ENCODE results near the gene DGCR8. TPM values are rescaled to one million over a fixed set of nuclear protein-coding genes. Genes with fewer than 3 reads are reported as not detected.

Gene DGCR8
- total and polyA plus RNA-seq, 12 donors: 8.3 to 26.3 (median 14.0) TPM

DNA sequence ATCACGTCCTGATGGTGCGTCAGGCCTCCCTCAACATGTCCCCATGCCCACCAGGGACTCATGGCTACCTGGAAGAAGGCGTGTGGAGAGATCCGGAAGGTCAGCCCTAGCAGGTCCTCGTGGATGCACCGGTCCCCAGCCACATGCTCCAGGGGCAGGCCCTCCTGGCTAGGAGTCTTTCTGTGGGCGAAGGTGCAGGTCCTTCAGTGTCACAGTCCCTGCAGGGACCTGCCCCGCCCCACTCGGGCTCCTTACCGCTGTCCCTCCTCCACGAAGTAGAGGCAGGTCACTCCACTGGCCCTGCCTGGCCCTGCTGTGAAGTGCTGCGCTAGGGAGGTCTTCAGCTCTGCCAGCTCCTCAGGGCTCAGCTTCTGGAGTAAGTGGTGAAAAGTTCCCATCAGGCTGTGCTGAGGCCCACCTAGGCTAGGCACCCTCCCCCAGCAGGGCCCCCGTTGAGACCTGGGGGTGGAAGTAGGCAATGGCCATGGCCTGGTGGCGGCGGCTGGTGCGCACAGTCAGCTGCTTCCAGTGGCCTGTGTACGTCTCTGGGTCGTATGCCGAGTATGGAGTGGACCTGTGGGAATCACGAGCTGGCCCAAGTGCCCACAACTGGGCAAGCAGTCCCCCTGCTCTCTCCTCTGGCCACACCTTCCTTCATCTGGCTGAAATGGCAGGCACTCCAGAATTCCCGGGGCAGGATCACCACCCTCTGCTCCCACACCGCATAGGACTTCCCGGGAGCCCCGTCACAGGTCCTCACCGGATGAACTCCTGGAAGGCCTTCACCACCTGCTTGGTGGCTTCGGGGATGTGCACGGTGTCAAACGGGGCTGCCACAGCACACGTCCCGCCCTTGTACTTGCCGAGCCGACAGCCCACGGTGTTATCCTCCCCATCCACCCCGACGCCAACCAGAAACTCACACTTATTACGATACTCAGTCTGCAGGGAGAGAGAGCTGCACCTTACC lies 34.8 kb downstream of the DGCR8 start:
- Histone ChIP-seq H3K4me1 (peaks cover 21 to 49% (median 32%) of the 10 kb centered on the region in 9 donors), H3K4me3 (no peak overlapping the region), H3K27ac (no peak overlapping the region), H3K36me3 (peaks cover 0 to 75% (median 34%) of the 10 kb centered on the region in 9 donors), H3K9me3 (no peaks in the 10 kb centered on the region), H3K27me3 (no peaks in the 10 kb centered on the region)
- intact Hi-C loops (cut with DNase I): loop anchor here in 3 of 10 donors (5.0 to 10.0 kb wide), 3 partner anchors 37 to 150 kb away; partner anchors contain the start of gene TANGO2 (in 1 of the 3)
- WGBS, 2 donors: 88 to 89% methylated on average over 36 of the region's 36 CpGs
- DNase-seq (peak in 1 of 2 donors; percentile 11), ATAC-seq (no peak)
- TF ChIP-seq, protein P1, sequence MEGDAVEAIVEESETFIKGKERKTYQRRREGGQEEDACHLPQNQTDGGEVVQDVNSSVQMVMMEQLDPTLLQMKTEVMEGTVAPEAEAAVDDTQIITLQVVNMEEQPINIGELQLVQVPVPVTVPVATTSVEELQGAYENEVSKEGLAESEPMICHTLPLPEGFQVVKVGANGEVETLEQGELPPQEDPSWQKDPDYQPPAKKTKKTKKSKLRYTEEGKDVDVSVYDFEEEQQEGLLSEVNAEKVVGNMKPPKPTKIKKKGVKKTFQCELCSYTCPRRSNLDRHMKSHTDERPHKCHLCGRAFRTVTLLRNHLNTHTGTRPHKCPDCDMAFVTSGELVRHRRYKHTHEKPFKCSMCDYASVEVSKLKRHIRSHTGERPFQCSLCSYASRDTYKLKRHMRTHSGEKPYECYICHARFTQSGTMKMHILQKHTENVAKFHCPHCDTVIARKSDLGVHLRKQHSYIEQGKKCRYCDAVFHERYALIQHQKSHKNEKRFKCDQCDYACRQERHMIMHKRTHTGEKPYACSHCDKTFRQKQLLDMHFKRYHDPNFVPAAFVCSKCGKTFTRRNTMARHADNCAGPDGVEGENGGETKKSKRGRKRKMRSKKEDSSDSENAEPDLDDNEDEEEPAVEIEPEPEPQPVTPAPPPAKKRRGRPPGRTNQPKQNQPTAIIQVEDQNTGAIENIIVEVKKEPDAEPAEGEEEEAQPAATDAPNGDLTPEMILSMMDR (IDR thresholded peaks at IDR 0.05): no peak

DNA sequence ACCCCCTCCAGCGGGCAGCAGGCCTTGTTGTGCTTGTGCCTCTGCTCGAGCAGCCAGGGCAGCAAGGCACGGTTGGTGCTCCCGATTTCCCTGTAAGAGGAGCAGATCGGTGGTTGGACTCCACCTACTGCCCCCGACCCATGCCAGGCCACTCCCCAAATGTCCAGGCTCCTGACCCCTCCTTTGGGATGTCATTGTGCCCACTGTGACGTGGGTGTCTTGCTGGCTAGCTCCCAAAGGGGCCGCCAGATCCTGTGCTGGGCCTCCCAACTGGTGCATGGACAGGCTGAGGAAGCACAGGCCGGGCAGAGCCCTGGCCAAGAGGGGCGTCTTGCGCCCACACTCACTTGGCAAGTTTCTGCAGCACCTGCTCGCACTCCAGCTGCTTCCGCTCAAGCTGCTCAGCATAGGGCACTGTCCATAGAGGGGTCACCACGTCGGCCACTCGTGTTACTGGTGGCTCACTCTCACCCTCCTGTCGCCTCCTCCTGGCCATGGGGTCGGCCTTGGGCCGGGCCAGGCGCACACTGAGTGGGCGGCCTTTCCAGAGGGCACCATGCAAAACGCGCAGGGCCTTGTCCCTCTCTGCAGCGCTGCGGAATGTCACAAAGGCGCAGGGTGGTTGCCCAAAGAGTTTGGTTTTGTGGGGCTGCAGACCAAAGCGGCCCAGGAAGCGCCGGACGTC lies 35.8 kb downstream of the DGCR8 start, which contains the start of gene RANBP1:
RANBP1 (plus strand) TSS at position 414 of the 685 bp plus-strand sequence; CDS start at position 495, 81 bp downstream.
- Histone ChIP-seq H3K27me3 (no peaks in the 10 kb centered on the region), H3K27ac (peak within 1 kb of the TSS in 9 of 10 donors; percentile 84 to 93 (median 89)), H3K4me3 (peak within 1 kb of the TSS; percentile 57 to 99 (median 82)), H3K36me3 (peaks cover 0 to 75% (median 41%) of the 10 kb centered on the region in 9 donors), H3K4me1 (peaks cover 21 to 57% (median 38%) of the 10 kb centered on the region in 9 donors), H3K9me3 (no peaks in the 10 kb centered on the region)
- ATAC-seq (peak in 1 of 8 donors; percentile 0), DNase-seq (peak in 1 of 2 donors; percentile 20)
- intact Hi-C loops (cut with DNase I): loop anchor here in 3 of 10 donors (2.0 to 10.0 kb wide), 4 partner anchors 37 to 151 kb away; partner anchors contain the start of gene TANGO2 (in 1 of the 3)
- WGBS, 2 donors: 74 to 76% methylated on average over 30 of the region's 30 CpGs
- TF ChIP-seq, protein P1 (IDR thresholded peaks at IDR 0.05): no peak

DNA sequence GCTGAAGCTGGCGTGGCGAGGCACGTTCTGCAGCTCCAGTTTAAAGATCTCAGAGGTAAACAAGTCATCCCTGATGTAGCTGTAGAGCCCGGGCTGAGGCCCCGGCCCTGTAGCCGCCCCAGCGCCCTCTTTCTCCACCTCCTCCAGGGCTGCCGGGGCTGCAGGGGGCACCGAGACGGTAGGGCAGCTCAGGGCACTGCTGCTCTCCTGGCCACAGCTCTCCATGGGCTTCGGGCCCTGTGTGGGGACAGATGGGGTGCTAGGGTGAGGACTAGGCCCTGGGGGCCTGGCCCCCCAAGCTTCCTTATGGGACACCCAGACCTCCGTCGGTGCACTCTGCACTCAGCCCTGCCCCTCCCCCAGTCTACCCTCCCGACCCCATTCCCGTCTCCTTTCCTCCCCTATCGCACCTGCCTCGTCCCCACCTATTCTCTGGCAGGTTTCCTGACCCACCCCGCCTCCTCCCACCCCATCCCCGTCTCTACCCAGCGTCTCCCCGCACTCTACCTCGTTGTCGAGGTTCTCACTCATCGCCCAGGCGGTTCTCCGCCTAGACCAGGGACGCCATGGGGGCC lies 36.4 kb downstream of the DGCR8 start:
- ATAC-seq: peak in 7 of 8 donors; percentile 0 to 25 (median 2)
- peaks cover 0 to 75% (median 41%) of the 10 kb centered on the region in 9 donors for H3K36me3 ChIP-seq

More for the DNA sequence above, 36.4 kb downstream of the DGCR8 start:
- Histone ChIP-seq H3K4me3 (peak overlapping the region; percentile 57 to 99 (median 82)), H3K9me3 (no peaks in the 10 kb centered on the region), H3K27ac (peak overlapping the region in 9 of 10 donors; percentile 84 to 93 (median 89)), H3K27me3 (no peaks in the 10 kb centered on the region), H3K4me1 (peaks cover 21 to 61% (median 38%) of the 10 kb centered on the region in 9 donors)
- intact Hi-C loops (cut with DNase I): loop anchor here in 3 of 10 donors (2.0 to 10.0 kb wide), 4 partner anchors 38 to 152 kb away; partner anchors contain the start of gene TANGO2 (in 1 of the 3)
- DNase-seq: peak; percentile 35 to 43
- 14 to 15% methylated on average over 27 of the region's 27 CpGs for WGBS, 2 donors
- TF ChIP-seq, protein P1 (IDR thresholded peaks at IDR 0.05): no peak

All from heart right ventricle (tissue), 16 donors.